Astrocyte of the hippocampus (primary cell): ENCODE data around the gene AMT.

ENCODE experiments used
- DNase-seq: peaks from one replicate; pipeline ENCODE4 v3.0.0; 2011; ENCODE audit warnings: low read depth, low spot score

AMT gene

DNA sequence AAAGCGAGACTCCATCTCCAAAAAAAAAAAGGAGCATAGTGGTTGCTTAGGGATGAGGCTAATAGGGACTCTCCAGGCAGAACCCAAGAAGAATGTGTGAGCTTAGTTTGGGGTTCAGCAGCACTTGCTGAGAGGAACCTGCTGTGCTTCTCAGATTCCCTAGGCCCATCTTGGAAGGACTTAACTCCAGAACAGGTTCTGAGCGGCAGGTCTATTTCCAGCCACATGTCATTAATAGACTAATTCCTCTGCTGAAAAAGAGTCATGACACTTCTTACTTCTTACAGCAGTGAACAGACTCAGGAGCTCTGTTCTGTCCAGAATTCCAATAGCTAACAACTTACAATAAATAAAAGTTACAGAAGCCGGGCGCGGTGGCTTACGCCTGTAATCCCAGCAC, 33.0 kb downstream of the AMT start:
- no peak for DNase-seq

DNA sequence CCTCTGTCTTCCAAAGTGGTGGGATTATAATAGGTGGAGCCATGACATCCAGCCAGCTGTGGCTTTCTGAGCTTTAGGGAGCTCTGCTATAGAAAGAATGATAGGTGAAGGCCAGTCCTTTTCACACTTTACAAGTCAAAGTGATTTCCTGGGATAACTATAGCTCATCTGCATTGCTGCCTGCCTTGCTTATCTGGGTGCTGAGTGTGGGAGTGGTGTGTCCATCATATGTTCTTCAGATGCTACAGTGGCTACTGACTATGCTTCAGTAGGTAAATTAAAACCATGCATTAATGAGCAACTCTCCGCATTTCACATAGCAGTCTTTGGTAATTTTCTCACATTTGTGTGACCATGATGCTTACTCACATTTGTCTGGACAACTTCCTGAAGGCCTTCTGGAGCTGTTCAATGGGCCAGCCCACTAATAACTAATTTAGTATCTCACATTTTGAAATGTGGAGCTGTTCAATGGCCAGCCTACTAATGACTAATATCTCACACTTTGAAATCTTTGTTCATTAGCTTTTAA, 33.9 kb downstream of the AMT start:
- DNase-seq = no peak

- no peak for DNase-seq
Measured at GRCh38 chr3:49387721-49388120, 34.6 kb downstream of the AMT start.

- DNase-seq = no peak
Measured at GRCh38 chr3:49386056-49386756, 36.1 kb downstream of the AMT start.

GRCh38 chr3:49385617-49386016, 36.7 kb downstream of the AMT start:
- DNase-seq = no peak

GRCh38 chr3:49383387-49383786, 38.9 kb downstream of the AMT start:
- DNase-seq = no peak

GRCh38 chr3:49378249-49378895, 43.9 kb downstream of the AMT start:
- peak; percentile 79 for DNase-seq

- peak; percentile 37 for DNase-seq
Measured at GRCh38 chr3:49377483-49377882, 44.8 kb downstream of the AMT start.

- no peak for DNase-seq
Measured at GRCh38 chr3:49371946-49372345, 50.3 kb downstream of the AMT start.

DNA sequence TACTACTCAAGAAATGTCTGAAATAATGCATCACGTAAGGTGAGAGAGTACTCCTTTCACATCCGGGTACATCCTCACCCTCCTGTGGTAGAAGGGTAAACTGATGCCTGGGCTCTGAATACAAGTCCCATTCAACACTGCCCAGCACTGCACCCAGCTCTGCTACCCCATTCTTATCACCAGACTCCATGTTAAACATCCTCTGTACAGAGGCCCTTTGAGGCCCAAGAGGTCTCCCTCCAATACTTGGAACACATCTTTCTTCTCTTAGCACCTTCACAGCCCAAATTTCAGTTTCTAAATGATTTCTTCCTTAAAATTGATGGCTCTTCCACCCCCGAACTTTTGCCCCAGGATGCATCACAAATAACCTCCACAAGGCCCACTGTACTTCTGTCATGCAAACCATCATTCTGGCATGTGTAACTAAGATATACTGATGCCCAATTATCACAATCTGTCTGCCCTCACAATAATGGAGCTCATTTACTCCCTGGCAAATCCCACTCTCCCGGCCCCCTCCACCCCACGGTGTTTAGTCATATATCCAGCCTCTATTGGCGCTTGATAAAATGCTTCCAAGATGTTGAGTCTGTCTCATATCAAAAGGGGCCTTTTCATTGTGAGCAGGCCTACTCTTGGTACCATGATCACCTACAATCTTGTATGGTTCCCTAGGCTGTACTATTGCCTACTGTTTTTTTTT, 51.5 kb downstream of the AMT start:
- DNase-seq = no peak
